HAP-1 (cell line): ENCODE data around the gene ACOX3.

Experiments used
- DNase-seq, 2 experiments: peaks; one replicate each; pipeline ENCODE4 v3.0.0-alpha.2; 2016 to 2020; ENCODE audit warnings: low spot score in 2 of 2
- H3K27me3 ChIP-seq: fragments of 250-450 bp; sonication (Bioruptor Pico); 2 replicates; pipeline ENCODE4 v1.5.1; 2020; ENCODE audit warnings: low read depth, mild to moderate bottlenecking, moderate library complexity
- H3K36me3 ChIP-seq: fragments of 250-450 bp; sonication (Bioruptor Pico); replicated peaks from 2 replicates; pipeline ENCODE4 v1.5.1; 2020; ENCODE audit warnings: mild to moderate bottlenecking
- H3K4me1 ChIP-seq: fragments of 250-450 bp; sonication (Bioruptor Pico); 2 replicates; pipeline ENCODE4 v1.5.1; 2020; ENCODE audit warnings: mild to moderate bottlenecking
- H3K4me3 ChIP-seq: fragments of 250-450 bp; sonication (Bioruptor Pico); 2 replicates; pipeline ENCODE4 v1.5.1; 2020; ENCODE audit warnings: mild to moderate bottlenecking, moderate library complexity
- H3K9me3 ChIP-seq: fragments of 250-450 bp; sonication (Bioruptor Pico); 2 replicates; pipeline ENCODE4 v1.5.1; 2020; ENCODE audit warnings: mild to moderate bottlenecking, moderate library complexity
- in situ Hi-C: fragments of 300-500 bp; cut with MboI; formaldehyde crosslinking; loops from 3 replicates; pipeline ENCODE4 v1.14.3; 2020; ENCODE audit warnings: low sequenced_read_pairs, inconsistent platforms, mixed read lengths

Gene ACOX3

DNA sequence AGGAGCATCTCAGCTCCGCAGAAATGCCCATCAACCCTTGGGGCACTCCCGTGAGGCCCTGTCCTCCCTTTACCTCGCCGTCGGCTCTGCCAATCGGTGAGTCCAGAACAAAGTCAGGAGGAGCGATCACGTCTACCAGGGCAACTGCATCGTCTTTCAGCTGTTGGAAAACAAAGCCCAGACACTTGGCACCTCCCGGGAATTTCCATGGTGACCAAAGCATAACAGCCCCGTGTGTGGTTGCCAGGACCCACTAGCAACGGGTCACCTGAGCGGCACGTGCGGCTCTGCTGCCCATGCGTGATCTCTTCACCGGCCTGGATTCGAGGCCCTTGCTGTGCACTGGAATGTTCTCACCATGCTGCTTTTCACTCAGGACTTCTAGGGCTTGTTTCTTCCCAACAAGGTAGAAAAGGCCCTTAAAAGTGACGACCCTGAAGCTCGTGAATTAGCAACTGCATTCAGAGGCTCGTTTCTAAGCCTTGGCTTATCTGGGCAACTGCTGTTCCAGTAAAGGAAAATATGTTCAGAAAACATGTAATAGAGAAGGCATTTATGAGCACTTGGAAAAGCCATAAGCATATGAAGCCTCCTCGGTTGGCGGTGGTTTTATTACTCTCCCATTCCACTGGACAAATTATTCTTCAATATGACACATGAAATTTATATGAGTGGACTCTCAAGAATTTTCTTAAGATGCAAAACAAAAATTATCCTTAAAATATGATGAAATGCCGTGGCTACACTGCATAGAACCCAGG is 69.5 kb downstream of the ACOX3 start:
- DNase-seq, result no peak
- H3K4me3 ChIP-seq, result no peak overlapping the region
- in situ Hi-C loops, result no loop called here
- H3K9me3 ChIP-seq, result no peaks in the 10 kb centered on the region
- H3K27me3 ChIP-seq, result no peaks in the 10 kb centered on the region
- H3K4me1 ChIP-seq, result no peaks in the 10 kb centered on the region
- no peaks in the 10 kb centered on the region for H3K36me3 ChIP-seq

- H3K4me1 ChIP-seq, result no peaks in the 10 kb centered on the region
Observed at GRCh38 chr4:8370106-8370787, 70.3 kb downstream of the ACOX3 start.

GRCh38 chr4:8369426-8370105 is 71.0 kb downstream of the ACOX3 start:
- Histone ChIP-seq H3K36me3 (no peaks in the 10 kb centered on the region), H3K9me3 (no peaks in the 10 kb centered on the region), H3K27me3 (no peaks in the 10 kb centered on the region), H3K4me1 (no peaks in the 10 kb centered on the region), H3K4me3 (no peak overlapping the region)
- DNase-seq, result no peak
- in situ Hi-C loops, result no loop called here

More at GRCh38 chr4:8370106-8370787, 70.3 kb downstream of the ACOX3 start:
- no peak for DNase-seq
- Histone ChIP-seq H3K27me3 (no peaks in the 10 kb centered on the region), H3K36me3 (no peaks in the 10 kb centered on the region), H3K4me3 (no peak overlapping the region), H3K9me3 (no peaks in the 10 kb centered on the region)
- in situ Hi-C loops, result no loop called here

DNA sequence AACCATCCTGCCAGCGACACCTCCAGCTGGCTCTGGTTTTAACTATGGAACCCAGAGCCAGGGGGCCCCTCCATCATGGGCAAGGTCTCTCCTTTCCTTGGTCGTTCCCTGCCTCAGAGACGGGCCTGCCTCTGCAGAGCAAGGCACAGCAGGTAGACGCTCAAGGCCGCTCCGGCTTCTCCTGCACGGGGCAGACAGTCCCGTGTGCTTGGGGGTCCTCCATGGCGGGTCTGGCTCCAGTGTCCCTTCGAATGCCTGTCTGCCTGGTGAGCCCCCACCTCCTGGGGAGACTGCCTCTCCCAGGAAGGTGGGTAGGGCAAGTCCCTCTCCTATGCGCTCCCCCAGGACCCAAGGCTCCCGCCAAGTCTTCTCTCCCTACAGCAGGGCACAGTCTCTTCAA is 71.5 kb downstream of the ACOX3 start:
- in situ Hi-C loops, result no loop called here
- Histone ChIP-seq H3K4me1 (no peaks in the 10 kb centered on the region), H3K9me3 (no peaks in the 10 kb centered on the region), H3K4me3 (no peak overlapping the region), H3K27me3 (no peaks in the 10 kb centered on the region), H3K36me3 (no peaks in the 10 kb centered on the region)
- DNase-seq, result no peak

DNA sequence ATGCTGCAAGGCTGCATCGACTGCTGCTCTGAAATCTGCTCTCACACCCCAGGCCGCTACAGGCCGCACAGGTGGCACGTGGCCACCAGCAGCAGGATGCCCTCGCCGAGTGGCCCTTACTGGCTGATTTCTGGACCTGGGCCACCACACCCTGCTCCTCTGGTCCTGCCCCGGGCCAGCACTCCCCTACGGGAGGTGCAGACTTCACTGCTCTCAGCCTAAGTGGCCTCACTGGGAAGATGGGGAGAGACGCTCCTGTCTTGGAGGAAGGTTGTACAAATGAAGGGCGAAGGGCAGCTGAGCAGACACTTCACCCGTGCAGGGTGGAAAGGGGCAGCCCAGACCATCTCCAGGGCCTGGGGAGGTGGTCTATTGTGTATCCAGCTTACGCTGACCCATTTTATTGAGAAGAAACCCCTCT is 72.5 kb downstream of the ACOX3 start:
- no peaks in the 10 kb centered on the region for H3K4me1 ChIP-seq
- no peaks in the 10 kb centered on the region for H3K9me3 ChIP-seq
- H3K27me3 ChIP-seq, result no peaks in the 10 kb centered on the region
- in situ Hi-C loops, result no loop called here
- H3K36me3 ChIP-seq, result no peaks in the 10 kb centered on the region
- DNase-seq, result no peak
- H3K4me3 ChIP-seq, result no peak overlapping the region

DNA sequence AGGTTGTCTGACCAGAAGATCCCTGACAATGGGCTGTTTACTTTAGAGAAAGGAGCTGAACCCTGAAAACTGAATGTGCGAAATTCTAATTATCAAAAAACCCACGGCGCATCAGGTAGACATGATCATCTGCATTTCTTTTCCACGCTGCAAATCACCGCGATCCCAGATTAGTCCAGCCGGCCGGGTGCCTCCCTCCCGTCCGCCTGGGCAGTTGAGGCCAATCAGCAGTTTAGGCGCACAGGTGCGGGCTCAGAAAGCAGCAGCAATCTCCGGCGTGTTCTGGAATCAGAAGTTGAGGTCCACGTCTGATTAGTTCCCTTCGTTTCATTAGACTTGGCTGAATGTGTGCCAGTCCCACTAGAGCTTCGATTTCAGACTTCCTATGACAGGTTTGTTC is 73.9 kb downstream of the ACOX3 start:
- no peak for DNase-seq
- Histone ChIP-seq H3K9me3 (no peaks in the 10 kb centered on the region), H3K4me1 (no peaks in the 10 kb centered on the region), H3K27me3 (no peaks in the 10 kb centered on the region), H3K4me3 (no peak overlapping the region), H3K36me3 (no peaks in the 10 kb centered on the region)
- in situ Hi-C loops, result no loop called here

GRCh38 chr4:8365951-8366350 is 74.6 kb downstream of the ACOX3 start:
- in situ Hi-C loops, result no loop called here
- Histone ChIP-seq H3K27me3 (no peaks in the 10 kb centered on the region), H3K4me1 (no peaks in the 10 kb centered on the region), H3K4me3 (no peak overlapping the region), H3K36me3 (no peaks in the 10 kb centered on the region), H3K9me3 (no peaks in the 10 kb centered on the region)
- DNase-seq, result no peak

GRCh38 chr4:8365353-8365752 is 75.2 kb downstream of the ACOX3 start:
- H3K36me3 ChIP-seq, result no peaks in the 10 kb centered on the region
- in situ Hi-C loops, result no loop called here

GRCh38 chr4:8364848-8365350 is 75.6 kb downstream of the ACOX3 start:
- no peak overlapping the region for H3K4me3 ChIP-seq
- no peaks in the 10 kb centered on the region for H3K36me3 ChIP-seq
- H3K9me3 ChIP-seq, result no peaks in the 10 kb centered on the region
- H3K4me1 ChIP-seq, result peaks cover under 1% of the 10 kb centered on the region; the same call in 1 of the 2 replicates
- DNase-seq, result no peak
- H3K27me3 ChIP-seq, result no peaks in the 10 kb centered on the region
- in situ Hi-C loops, result no loop called here

More at GRCh38 chr4:8365353-8365752, 75.2 kb downstream of the ACOX3 start:
- H3K4me1 ChIP-seq, result no peaks in the 10 kb centered on the region
- no peak for DNase-seq
- no peaks in the 10 kb centered on the region for H3K9me3 ChIP-seq
- H3K4me3 ChIP-seq, result no peak overlapping the region
- H3K27me3 ChIP-seq, result no peaks in the 10 kb centered on the region

DNA sequence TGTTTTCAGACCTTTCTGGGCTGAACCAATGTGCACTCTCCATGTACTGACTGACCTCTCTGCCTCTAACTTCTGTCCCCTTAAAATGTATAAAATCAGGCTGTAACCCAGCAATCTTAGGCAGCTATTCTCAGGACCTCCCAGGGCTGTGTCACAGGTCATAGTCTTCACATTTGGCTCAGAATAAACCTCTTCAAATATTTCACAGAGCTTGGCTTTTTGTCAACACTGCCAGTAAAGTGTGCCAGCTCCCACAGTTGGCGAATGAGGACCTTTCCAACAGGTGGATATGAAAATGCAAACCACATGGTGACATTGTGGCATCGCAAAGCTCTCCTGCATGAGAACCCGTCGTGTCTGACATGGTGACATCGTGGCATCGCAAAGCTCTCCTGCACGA is 76.4 kb downstream of the ACOX3 start:
- H3K9me3 ChIP-seq, result no peaks in the 10 kb centered on the region; the same call in 1 of the 2 replicates
- in situ Hi-C loops, result no loop called here
- H3K27me3 ChIP-seq, result no peaks in the 10 kb centered on the region
- no peak for DNase-seq
- H3K4me3 ChIP-seq, result no peak overlapping the region
- peaks cover 8% of the 10 kb centered on the region for H3K4me1 ChIP-seq
- no peaks in the 10 kb centered on the region for H3K36me3 ChIP-seq

GRCh38 chr4:8362483-8362882 is 78.0 kb downstream of the ACOX3 start:
- no peak overlapping the region for H3K4me3 ChIP-seq
- no peaks in the 10 kb centered on the region for H3K36me3 ChIP-seq
- no peaks in the 10 kb centered on the region for H3K27me3 ChIP-seq
- DNase-seq, result no peak
- H3K9me3 ChIP-seq, result peaks cover 4% of the 10 kb centered on the region; the same call in 1 of the 2 replicates
- in situ Hi-C loops, result no loop called here
- peaks cover 20% of the 10 kb centered on the region for H3K4me1 ChIP-seq

DNA sequence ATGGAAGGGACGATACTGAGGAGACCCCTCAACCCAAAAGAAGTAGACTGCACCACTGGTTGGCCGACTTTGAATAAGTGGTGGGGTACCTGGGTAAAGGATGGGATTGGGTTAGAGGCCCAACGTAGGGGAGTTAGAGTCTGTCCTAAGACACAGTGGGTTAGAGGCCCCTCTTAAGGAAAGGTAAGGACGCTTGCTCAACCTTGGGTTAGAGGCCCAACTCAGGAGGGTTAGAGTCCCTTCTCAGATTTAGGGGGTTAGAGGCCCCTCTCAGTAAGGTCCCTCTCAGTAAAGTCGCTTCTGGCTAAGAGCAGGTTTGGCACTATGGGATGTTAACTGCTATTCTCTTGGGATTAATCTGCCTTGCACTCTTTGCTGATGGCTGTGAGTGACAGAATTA is 81.3 kb downstream of the ACOX3 start:
- DNase-seq, result no peak
- in situ Hi-C loops, result no loop called here

DNA sequence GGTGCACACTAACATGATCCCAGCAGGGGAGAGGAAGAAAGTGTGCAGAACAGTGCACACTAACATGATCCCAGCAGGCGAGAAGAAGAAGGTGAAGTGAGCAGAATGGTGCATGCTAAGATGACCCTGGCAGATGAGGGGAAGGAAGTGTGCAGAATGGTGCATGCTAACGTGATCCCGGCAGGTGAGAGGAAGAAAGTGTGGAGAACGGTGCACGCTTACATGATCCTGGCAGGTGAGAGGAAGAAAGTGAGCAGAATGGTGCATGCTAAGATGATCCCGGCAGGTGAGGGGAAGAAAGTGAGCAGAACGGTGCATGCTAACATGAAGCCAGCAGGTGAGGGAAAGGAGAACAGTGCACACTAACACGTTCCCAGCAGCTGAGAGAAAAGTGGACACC is 83.7 kb downstream of the ACOX3 start:
- no peaks in the 10 kb centered on the region for H3K36me3 ChIP-seq
- DNase-seq, result no peak
- H3K9me3 ChIP-seq, result peaks cover 4% of the 10 kb centered on the region
- peaks cover 22% of the 10 kb centered on the region for H3K4me1 ChIP-seq
- H3K27me3 ChIP-seq, result no peaks in the 10 kb centered on the region
- H3K4me3 ChIP-seq, result no peak overlapping the region
- in situ Hi-C loops, result no loop called here

More for the DNA sequence above, 81.3 kb downstream of the ACOX3 start:
- Histone ChIP-seq H3K27me3 (no peaks in the 10 kb centered on the region), H3K4me3 (no peak overlapping the region), H3K9me3 (peaks cover 4% of the 10 kb centered on the region; the same call in 1 of the 2 replicates), H3K4me1 (peaks cover 22% of the 10 kb centered on the region), H3K36me3 (no peaks in the 10 kb centered on the region)
